DMS114 treated with DMSO at 0.1 percent for 48 hours (cell line): ENCODE measurements around the gene HMG20B.

Experiments used
- DNase-seq: peaks from one replicate; lab custom pipeline; 2025; ENCODE audit not compliant: unreplicated experiment; lab: John Stamatoyannopoulos, UW

The HMG20B gene

GRCh38 chr19:3618811-3619630 is 46.3 kb downstream of the HMG20B start:
- DNase-seq, result no peak

DNA sequence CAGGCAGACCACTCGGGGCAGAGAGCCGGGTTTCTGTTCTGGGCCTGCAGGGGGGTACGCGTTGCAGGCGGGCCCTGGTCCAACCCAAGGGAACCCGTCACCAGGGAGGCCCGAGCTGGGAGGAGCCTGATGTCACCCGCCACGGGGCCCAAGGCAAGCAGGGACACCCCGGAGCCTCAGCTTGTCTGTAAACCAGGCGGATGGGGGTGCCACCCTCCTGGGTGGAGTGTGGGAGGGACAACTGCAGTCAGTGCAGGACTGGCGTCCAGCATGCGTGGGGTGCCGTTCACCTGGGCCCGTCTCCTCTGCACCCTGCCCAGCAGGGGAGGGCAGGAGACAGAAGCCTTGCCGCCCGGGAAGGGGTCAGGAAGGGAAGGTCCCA is 46.9 kb downstream of the HMG20B start:
- no peak for DNase-seq

GRCh38 chr19:3620145-3620816 is 47.5 kb downstream of the HMG20B start:
- DNase-seq, result no peak

- DNase-seq, result no peak
These were observed 48.2 kb downstream of the HMG20B start for GRCh38 chr19:3620817-3621547.

- no peak for DNase-seq
These were observed 48.9 kb downstream of the HMG20B start for GRCh38 chr19:3621689-3622088.

- DNase-seq, result no peak
These were observed 49.5 kb downstream of the HMG20B start for GRCh38 chr19:3622224-3622623.

GRCh38 chr19:3623716-3624115 is 51.0 kb downstream of the HMG20B start:
- no peak for DNase-seq

- no peak for DNase-seq
These were observed 53.3 kb downstream of the HMG20B start for GRCh38 chr19:3625996-3626472.

DNA sequence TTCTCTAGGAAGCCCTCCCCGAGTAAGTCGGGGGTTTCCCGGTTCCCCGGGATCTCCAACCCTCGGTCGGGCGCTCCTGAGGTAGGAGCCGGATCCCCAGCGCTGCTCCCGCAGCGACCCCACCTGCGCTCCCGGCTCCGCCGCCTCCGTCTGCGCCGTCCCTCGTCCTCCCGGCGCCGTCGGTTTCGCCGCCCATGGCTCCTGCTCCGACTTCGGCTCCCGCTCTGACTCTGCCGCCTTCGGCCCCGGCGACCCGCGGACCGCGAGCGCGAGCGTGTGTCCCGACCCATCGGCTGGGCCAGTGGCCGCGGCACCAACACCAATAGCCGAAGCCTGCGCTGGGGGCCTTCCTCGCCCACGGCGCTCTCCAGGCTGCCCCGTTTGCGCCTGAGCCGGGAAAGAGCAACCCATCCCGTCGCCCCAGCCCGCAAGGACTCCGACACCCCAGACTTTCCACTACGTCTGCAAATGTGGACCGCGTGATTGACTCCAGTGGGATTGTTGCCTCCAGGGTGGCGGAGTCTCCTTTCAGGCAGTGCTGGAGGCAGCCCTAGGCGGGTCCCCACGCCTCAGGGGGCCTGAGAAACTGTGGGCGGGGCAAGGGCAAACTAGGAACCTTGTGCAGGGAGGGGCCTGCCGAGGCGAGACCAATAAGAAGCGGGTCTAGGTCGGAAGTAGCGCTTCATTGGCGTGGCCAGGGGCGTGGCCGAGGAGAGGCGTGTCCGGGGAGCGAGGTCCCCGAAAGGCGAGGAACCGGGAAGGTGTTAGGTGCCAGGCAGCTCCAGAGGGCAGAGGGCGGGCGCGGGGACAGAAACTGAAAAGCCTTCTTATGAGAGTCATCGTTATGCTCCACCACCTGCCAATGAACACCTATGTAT is 54.0 kb downstream of the HMG20B start, which contains the start of gene CACTIN:
TSS of gene CACTIN (minus strand) at position 318 of the 878 bp plus-strand sequence. CDS start at position 290, 28 bp downstream.
- DNase-seq, result peak; percentile 90

DNA sequence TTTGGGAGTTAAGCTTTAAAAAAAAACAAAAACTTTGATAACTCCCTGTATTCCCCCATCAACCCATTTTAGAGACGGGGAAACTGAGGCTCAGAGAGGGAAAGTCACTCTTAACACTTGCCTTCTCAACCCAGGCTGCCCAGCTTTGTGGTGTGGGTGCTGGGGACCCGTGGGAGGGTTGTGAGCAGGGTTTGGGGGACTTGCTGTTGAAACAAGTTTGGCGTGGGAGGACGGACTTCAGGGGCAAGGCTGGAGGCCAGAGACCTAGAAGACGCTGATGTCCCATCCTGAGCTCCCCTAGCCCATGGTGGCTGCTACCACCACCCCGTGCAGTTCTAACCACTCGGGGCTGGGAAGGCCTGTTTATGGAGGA is 54.6 kb downstream of the HMG20B start:
- DNase-seq, result no peak
